Measurements from ENCODE around the gene SMIM32. TPM values are rescaled to one million over a fixed set of nuclear protein-coding genes. Genes with fewer than 3 reads are reported as not detected.
A peak's percentile ranks its signal among the peaks of the same experiment; 100 is the strongest.

SMIM32 gene
- total RNA-seq, 6 experiments from 2014 or later = 0.25 to 1.1 TPM; not detected in 4

- intact Hi-C loops (cut with DNase I) = no loop called here
- no peak overlapping the region for H3K27ac ChIP-seq
- H3K9me3 ChIP-seq = no peaks in the 10 kb centered on the region
- TF ChIP-seq POLR2A (IDR thresholded peaks at IDR 0.05) (no peak), CTCF (IDR thresholded peaks at IDR 0.05) (no peak)
- no peak overlapping the region for H3K4me3 ChIP-seq
- 45% methylated on average over 5 of the region's 5 CpGs for WGBS (ENCODE audit: insufficient coverage, low coverage, low lambda C conversion rate, missing lambda C conversion rate)
- no peaks in the 10 kb centered on the region for H3K36me3 ChIP-seq
- no peaks in the 10 kb centered on the region for H3K27me3 ChIP-seq
- ATAC-seq (no peak), DNase-seq (no peak)
- no peaks in the 10 kb centered on the region for H3K4me1 ChIP-seq
Measured at GRCh38 chr5:136236479-136237083, 43.6 kb upstream of the SMIM32 start.

GRCh38 chr5:136235321-136235720 is 42.4 kb upstream of the SMIM32 start:
- intact Hi-C loops (cut with DNase I) = no loop called here
- ATAC-seq (peak in 1 of 4 donors; percentile 55), DNase-seq (no peak)
- Histone ChIP-seq H3K9me3 (no peaks in the 10 kb centered on the region), H3K4me1 (no peaks in the 10 kb centered on the region), H3K36me3 (no peaks in the 10 kb centered on the region), H3K27me3 (no peaks in the 10 kb centered on the region), H3K4me3 (no peak overlapping the region), H3K27ac (no peak overlapping the region)
- TF ChIP-seq POLR2A (IDR thresholded peaks at IDR 0.05) (no peak), CTCF (IDR thresholded peaks at IDR 0.05) (no peak)
- WGBS (ENCODE audit: insufficient coverage, low coverage, low lambda C conversion rate, missing lambda C conversion rate) = 46% methylated on average over 1 of the region's 1 CpG

GRCh38 chr5:136232316-136232715 is 39.4 kb upstream of the SMIM32 start:
- WGBS (ENCODE audit: insufficient coverage, low coverage, low lambda C conversion rate, missing lambda C conversion rate) = 47% methylated on average over 2 of the region's 6 CpGs
- no peaks in the 10 kb centered on the region for H3K36me3 ChIP-seq
- no peak overlapping the region for H3K27ac ChIP-seq
- H3K4me1 ChIP-seq = no peaks in the 10 kb centered on the region
- ATAC-seq = no peak
- TF ChIP-seq POLR2A (IDR thresholded peaks at IDR 0.05) (no peak), CTCF (IDR thresholded peaks at IDR 0.05) (no peak)
- no peak for DNase-seq
- intact Hi-C loops (cut with DNase I) = no loop called here
- H3K4me3 ChIP-seq = no peak overlapping the region
- H3K9me3 ChIP-seq = no peaks in the 10 kb centered on the region
- no peaks in the 10 kb centered on the region for H3K27me3 ChIP-seq

- Histone ChIP-seq H3K27ac (no peak overlapping the region), H3K27me3 (no peaks in the 10 kb centered on the region), H3K4me3 (no peak overlapping the region), H3K4me1 (no peaks in the 10 kb centered on the region), H3K36me3 (no peaks in the 10 kb centered on the region), H3K9me3 (no peaks in the 10 kb centered on the region)
- no peak for DNase-seq
- TF ChIP-seq POLR2A (IDR thresholded peaks at IDR 0.05) (no peak), CTCF (IDR thresholded peaks at IDR 0.05) (no peak)
- intact Hi-C loops (cut with DNase I) = no loop called here
- ATAC-seq = no peak
- 33% methylated on average over 1 of the region's 1 CpG for WGBS (ENCODE audit: insufficient coverage, low coverage, low lambda C conversion rate, missing lambda C conversion rate)
Measured at GRCh38 chr5:136230176-136230575, 37.2 kb upstream of the SMIM32 start.

All from right lobe of liver (tissue), 6 donors.